ENCODE data around the gene TMEM273.
"Not testable (repeated sequence)": the region's sequence is repeated elsewhere in the genome, so short reads cannot be mapped to it uniquely, and the experiment has no call there.

Gene TMEM273

DNA sequence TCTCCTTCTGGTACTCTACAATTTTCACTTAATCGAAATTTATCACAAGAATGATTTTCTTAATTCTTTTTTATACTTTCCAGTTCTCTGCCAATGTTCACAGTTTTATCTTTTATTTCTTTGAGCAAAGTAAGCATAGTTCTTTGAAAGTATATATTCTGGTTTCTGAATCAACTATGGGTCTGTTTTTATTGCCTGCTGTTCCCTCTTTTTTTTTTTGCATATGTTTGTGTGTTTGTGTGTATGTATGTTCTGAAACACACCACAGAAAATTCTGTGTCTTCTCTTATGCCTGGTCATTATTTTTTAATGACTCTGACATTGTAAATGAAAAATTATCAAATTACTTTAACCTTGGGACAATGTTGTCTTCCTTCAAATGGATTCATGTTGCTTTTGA, 15.9 kb upstream of the TMEM273 start:
- Histone ChIP-seq H3K9me3 (ENCODE audit: low read length) (no peaks in the 10 kb centered on the region), H3K4me3 (ENCODE audit: low read depth in 1 of 2, low read length in 2 of 2) (no peak overlapping the region), H3K27ac (ENCODE audit: low read depth, low read length) (no peak overlapping the region), H3K4me1 (ENCODE audit: insufficient read depth, low read length) (no peaks in the 10 kb centered on the region), H3K36me3 (ENCODE audit: insufficient read depth, low read length) (no peaks in the 10 kb centered on the region), H3K27me3 (ENCODE audit: control insufficient read depth in 1 of 2, insufficient read depth in 2 of 2, low read length in 2 of 2) (no peaks in the 10 kb centered on the region), H3K9ac (ENCODE audit: low read length) (no peak overlapping the region)

DNA sequence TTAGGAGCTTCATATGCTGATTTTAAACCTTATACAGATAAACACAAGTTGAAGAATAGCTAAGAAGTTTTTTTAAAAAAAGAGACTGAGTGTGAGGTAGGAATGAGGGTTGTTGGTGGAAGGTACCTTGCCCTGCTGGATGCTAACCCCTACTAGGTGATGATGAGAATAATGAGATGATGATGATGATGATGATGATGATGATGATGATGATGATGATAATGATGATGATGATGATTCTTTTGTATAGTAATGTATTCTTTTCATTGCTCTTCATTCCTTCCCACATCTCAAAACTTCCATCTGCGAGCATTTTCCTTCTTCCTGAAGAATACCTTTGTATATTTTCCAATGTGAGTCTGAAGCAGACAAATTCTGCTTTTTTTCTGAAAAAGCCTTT, 14.1 kb upstream of the TMEM273 start:
- no peak overlapping the region for H3K9ac ChIP-seq (ENCODE audit: low read length)
- H3K27me3 ChIP-seq (ENCODE audit: control insufficient read depth in 1 of 2, insufficient read depth in 2 of 2, low read length in 2 of 2), result no peaks in the 10 kb centered on the region
- H3K9me3 ChIP-seq (ENCODE audit: low read length), result no peaks in the 10 kb centered on the region
- H3K4me3 ChIP-seq (ENCODE audit: low read depth in 1 of 2, low read length in 2 of 2), result no peak overlapping the region
- no peaks in the 10 kb centered on the region for H3K4me1 ChIP-seq (ENCODE audit: insufficient read depth, low read length)
- no peaks in the 10 kb centered on the region for H3K36me3 ChIP-seq (ENCODE audit: insufficient read depth, low read length)
- H3K27ac ChIP-seq (ENCODE audit: low read depth, low read length), result no peak overlapping the region

DNA sequence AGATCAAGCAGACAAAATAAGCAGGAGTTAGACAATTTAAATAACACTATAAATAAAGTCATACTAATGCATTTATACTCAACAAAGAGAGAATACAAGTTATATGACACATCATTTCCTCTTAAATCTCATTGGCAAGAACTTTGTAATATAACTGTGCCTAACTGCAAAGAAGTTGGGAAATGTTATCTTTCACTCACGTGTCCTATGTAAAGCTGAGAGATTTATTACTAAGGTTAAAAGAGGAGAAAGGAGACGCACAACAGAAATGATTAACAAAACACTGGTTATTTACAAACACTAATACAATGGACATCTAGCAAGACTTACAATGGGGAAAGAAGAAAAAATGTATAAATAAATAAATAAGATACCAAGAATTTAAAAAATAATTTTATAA, 12.7 kb upstream of the TMEM273 start:
- no peaks in the 10 kb centered on the region for H3K27me3 ChIP-seq (ENCODE audit: control insufficient read depth in 1 of 2, insufficient read depth in 2 of 2, low read length in 2 of 2)
- H3K27ac ChIP-seq (ENCODE audit: low read depth, low read length), result no peak overlapping the region
- H3K36me3 ChIP-seq (ENCODE audit: insufficient read depth, low read length), result no peaks in the 10 kb centered on the region
- H3K9ac ChIP-seq (ENCODE audit: low read length), result no peak overlapping the region
- no peaks in the 10 kb centered on the region for H3K9me3 ChIP-seq (ENCODE audit: low read length)
- no peaks in the 10 kb centered on the region for H3K4me1 ChIP-seq (ENCODE audit: insufficient read depth, low read length)
- no peak overlapping the region for H3K4me3 ChIP-seq (ENCODE audit: low read depth in 1 of 2, low read length in 2 of 2)

DNA sequence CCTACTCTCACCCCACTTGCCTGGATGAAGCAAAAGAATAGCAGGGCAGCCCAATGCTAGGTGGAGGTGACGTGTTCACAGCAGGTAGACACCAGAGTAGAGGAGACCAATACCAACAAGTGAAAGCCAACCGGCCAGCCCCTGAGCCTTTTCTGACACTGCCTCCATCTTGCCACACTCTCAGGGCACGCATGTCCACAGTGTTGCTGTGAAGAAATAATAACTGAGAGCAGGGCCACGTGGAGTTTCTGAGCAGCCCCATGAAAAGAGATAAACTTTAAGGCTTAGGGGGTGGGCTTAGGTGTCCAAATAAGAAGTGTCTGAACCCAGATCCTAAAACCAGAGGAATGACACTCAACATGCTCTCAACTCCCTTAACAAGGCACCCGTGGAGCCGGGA, 9.0 kb upstream of the TMEM273 start:
- Histone ChIP-seq H3K27ac (ENCODE audit: low read depth, low read length) (no peak overlapping the region), H3K9ac (ENCODE audit: low read length) (no peak overlapping the region), H3K4me3 (ENCODE audit: low read depth in 1 of 2, low read length in 2 of 2) (no peak overlapping the region), H3K27me3 (ENCODE audit: control insufficient read depth in 1 of 2, insufficient read depth in 2 of 2, low read length in 2 of 2) (no peaks in the 10 kb centered on the region), H3K4me1 (ENCODE audit: insufficient read depth, low read length) (no peaks in the 10 kb centered on the region), H3K9me3 (ENCODE audit: low read length) (no peaks in the 10 kb centered on the region), H3K36me3 (ENCODE audit: insufficient read depth, low read length) (no peaks in the 10 kb centered on the region)

DNA sequence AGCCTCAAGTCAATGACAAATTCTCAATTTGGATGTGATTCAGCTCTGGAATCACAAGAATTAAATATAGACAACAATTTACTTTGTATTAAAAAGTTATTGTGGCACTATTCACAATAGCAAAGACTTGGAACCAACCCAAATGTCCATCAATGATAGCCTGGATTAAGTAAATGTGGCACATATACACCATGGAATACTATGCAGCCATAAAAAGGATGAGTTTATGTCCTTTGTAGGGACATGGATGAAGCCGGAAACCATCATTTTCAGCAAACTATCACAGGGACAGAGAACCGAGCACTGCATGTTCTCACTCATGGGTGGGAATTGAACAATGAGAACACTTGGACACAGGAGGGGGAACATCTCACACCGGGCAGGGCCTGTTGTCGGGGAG, 7.7 kb upstream of the TMEM273 start:
- not testable (repeated sequence) for H3K4me3 ChIP-seq (ENCODE audit: low read depth in 1 of 2, low read length in 2 of 2); H3K9ac ChIP-seq (ENCODE audit: low read length); H3K9me3 ChIP-seq (ENCODE audit: low read length); H3K4me1 ChIP-seq (ENCODE audit: insufficient read depth, low read length); H3K27me3 ChIP-seq (ENCODE audit: control insufficient read depth in 1 of 2, insufficient read depth in 2 of 2, low read length in 2 of 2); H3K36me3 ChIP-seq (ENCODE audit: insufficient read depth, low read length); H3K27ac ChIP-seq (ENCODE audit: low read depth, low read length)

DNA sequence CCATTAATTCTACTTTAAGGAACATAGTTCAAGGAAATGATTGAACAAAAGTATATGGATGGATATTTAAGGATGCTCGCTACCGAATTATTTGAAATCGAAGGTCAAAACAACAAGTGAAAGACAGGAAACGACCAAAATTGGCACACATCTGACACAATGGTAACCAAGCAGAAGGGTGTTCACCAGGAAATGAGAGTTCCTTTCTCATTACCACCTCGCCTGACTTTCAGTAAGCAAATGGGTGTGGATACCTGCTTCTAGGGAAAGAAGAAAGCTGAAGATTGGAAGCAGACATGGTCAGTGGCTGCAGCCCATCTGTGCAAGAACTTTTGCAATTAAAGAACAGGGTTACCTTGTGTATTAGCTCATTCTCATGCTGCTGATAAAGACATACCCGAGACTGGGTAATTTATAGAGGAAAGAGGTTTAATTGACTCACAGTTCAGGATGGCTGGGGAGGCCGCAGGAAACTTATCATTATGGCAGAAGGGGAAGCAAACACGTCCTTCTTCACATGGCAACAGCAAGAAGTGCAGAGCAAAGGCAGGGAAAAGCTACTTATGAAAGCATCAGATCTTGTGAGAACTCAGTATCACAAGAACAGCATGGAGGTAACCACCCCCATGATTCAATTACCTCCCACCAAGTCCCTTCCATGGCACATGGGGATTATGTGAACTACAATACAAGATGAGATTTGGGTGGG, 6.2 kb upstream of the TMEM273 start:
- no peak overlapping the region for H3K27ac ChIP-seq (ENCODE audit: low read depth, low read length)

DNA sequence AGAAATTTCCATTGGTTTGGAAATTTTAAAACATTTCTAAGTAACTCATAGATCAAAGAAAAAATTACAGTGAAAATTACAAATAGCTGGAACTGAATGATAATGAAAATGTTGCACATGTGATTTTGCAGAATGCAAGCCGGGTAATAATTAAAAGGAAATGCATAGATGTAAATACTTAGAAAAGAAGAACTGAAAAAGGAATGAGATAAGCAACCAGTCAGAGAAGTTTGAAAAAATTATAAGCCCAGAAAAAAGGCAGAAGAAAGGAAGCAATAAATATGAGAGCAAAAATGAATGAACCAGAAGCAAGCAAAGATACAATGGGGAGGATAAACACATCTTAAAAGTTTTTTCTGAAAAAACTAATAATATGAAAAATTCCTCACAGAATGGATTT, 3.2 kb upstream of the TMEM273 start:
- no peaks in the 10 kb centered on the region for H3K36me3 ChIP-seq (ENCODE audit: insufficient read depth, low read length)
- no peak overlapping the region for H3K4me3 ChIP-seq (ENCODE audit: low read depth in 1 of 2, low read length in 2 of 2)
- H3K9me3 ChIP-seq (ENCODE audit: low read length), result no peaks in the 10 kb centered on the region
- H3K27ac ChIP-seq (ENCODE audit: low read depth, low read length), result no peak overlapping the region
- no peaks in the 10 kb centered on the region for H3K27me3 ChIP-seq (ENCODE audit: control insufficient read depth in 1 of 2, insufficient read depth in 2 of 2, low read length in 2 of 2)
- peaks cover 16% of the 10 kb centered on the region for H3K4me1 ChIP-seq (ENCODE audit: insufficient read depth, low read length)
- H3K9ac ChIP-seq (ENCODE audit: low read length), result no peak overlapping the region

More for the DNA sequence above, 6.2 kb upstream of the TMEM273 start:
- H3K4me3 ChIP-seq (ENCODE audit: low read depth in 1 of 2, low read length in 2 of 2), result no peak overlapping the region
- no peaks in the 10 kb centered on the region for H3K9me3 ChIP-seq (ENCODE audit: low read length)
- H3K4me1 ChIP-seq (ENCODE audit: insufficient read depth, low read length), result peaks cover 1% of the 10 kb centered on the region
- no peaks in the 10 kb centered on the region for H3K36me3 ChIP-seq (ENCODE audit: insufficient read depth, low read length)
- H3K9ac ChIP-seq (ENCODE audit: low read length), result no peak overlapping the region
- no peaks in the 10 kb centered on the region for H3K27me3 ChIP-seq (ENCODE audit: control insufficient read depth in 1 of 2, insufficient read depth in 2 of 2, low read length in 2 of 2)

DNA sequence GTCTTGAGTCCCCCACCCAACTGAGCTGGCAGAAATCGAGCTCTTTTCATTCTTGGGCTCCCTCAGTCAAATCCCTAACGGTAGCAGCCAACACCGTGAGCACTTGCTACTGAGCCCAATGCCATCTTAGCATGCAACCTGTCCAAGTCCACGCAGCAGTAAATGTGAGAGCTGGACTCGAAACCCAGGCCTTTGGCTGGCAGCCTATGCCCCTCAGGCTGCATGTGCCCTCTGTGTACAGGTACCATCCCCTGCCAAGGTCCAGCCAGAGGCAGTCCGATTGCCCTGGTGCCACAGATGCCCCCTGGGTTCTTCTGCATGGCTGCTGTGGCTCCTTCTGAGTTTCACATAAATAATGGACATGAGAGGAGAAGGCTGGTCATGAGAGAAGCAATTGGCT, 1.2 kb upstream of the TMEM273 start:
- H3K9me3 ChIP-seq (ENCODE audit: low read length), result no peaks in the 10 kb centered on the region
- no peak overlapping the region for H3K4me3 ChIP-seq (ENCODE audit: low read depth in 1 of 2, low read length in 2 of 2)
- no peaks in the 10 kb centered on the region for H3K27me3 ChIP-seq (ENCODE audit: control insufficient read depth in 1 of 2, insufficient read depth in 2 of 2, low read length in 2 of 2)
- H3K36me3 ChIP-seq (ENCODE audit: insufficient read depth, low read length), result no peaks in the 10 kb centered on the region
- H3K9ac ChIP-seq (ENCODE audit: low read length), result no peak overlapping the region
- peaks cover 16% of the 10 kb centered on the region for H3K4me1 ChIP-seq (ENCODE audit: insufficient read depth, low read length)
- H3K27ac ChIP-seq (ENCODE audit: low read depth, low read length), result no peak overlapping the region

DNA sequence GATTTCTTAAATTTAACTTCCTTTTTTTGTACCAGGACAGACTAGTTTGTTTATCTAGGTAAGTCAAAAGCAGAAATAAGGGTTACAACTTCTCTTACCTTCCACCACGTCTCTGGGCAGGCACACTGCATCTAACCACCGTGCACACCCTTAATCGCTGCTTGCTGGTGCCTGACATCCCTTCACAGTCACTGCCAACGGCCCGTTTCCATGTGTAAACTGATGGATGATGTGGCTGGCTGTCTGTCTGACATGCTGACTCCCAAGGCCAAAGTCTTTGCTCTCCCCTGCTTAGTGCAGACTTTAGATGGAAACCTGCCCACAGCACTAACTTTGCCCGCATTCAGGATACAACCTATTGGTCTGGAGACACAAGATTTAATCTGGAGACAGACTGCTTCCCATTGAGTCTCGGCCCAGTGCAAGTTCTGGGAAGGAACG, 1.1 kb downstream of the TMEM273 start:
- Histone ChIP-seq H3K4me3 (ENCODE audit: low read depth in 1 of 2, low read length in 2 of 2) (peak overlapping the region in 1 of 2 donors; percentile 4), H3K9me3 (ENCODE audit: low read length) (no peaks in the 10 kb centered on the region), H3K27ac (ENCODE audit: low read depth, low read length) (no peak overlapping the region), H3K4me1 (ENCODE audit: insufficient read depth, low read length) (peaks cover 16% of the 10 kb centered on the region), H3K27me3 (ENCODE audit: control insufficient read depth in 1 of 2, insufficient read depth in 2 of 2, low read length in 2 of 2) (no peaks in the 10 kb centered on the region), H3K36me3 (ENCODE audit: insufficient read depth, low read length) (no peaks in the 10 kb centered on the region), H3K9ac (ENCODE audit: low read length) (no peak overlapping the region)

DNA sequence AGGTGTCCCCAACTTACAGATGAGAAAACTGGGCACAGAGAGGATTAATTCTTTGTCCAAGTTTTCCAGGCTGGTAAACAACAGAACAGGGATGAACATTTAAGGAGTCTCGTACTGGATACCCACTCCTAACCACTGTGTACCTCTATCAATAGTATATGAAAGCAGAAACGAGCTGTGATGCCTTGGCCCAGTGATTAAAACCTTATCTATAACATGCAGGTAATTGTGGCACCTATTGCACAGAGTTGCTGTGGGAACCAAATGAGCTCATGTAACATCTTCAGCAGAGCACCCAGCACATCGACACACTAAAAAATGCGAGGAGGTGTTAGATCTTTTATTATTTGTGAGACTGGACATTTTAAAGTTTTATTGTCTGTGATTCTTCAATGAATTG, 1.6 kb downstream of the TMEM273 start:
- Histone ChIP-seq H3K36me3 (ENCODE audit: insufficient read depth, low read length) (no peaks in the 10 kb centered on the region), H3K9ac (ENCODE audit: low read length) (no peak overlapping the region), H3K4me3 (ENCODE audit: low read depth in 1 of 2, low read length in 2 of 2) (peak overlapping the region in 1 of 2 donors; percentile 4), H3K27ac (ENCODE audit: low read depth, low read length) (peak overlapping the region; percentile 7), H3K9me3 (ENCODE audit: low read length) (no peaks in the 10 kb centered on the region), H3K27me3 (ENCODE audit: control insufficient read depth in 1 of 2, insufficient read depth in 2 of 2, low read length in 2 of 2) (no peaks in the 10 kb centered on the region), H3K4me1 (ENCODE audit: insufficient read depth, low read length) (peaks cover 16% of the 10 kb centered on the region)

DNA sequence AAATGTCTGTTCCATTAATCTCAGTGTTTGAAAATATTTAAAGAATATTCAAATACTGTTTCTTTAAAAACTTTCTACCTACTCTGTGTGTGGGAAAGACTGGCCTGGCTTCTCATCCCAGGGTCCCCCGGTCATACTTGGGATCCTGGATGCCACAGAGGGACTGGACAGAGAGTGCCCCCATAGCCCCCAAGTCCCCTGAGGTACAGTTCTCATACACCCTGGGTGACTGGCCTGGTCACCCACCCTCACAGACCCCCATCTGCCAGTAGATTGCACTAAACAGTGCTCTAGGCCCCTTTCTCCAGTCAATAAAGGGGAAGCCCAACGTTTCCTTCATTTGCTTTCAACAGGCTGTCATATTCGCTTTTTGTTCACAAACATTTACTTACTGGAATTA, 3.0 kb downstream of the TMEM273 start:
- Histone ChIP-seq H3K9me3 (ENCODE audit: low read length) (no peaks in the 10 kb centered on the region), H3K4me1 (ENCODE audit: insufficient read depth, low read length) (peaks cover 16% of the 10 kb centered on the region), H3K4me3 (ENCODE audit: low read depth in 1 of 2, low read length in 2 of 2) (no peak overlapping the region), H3K27me3 (ENCODE audit: control insufficient read depth in 1 of 2, insufficient read depth in 2 of 2, low read length in 2 of 2) (no peaks in the 10 kb centered on the region), H3K27ac (ENCODE audit: low read depth, low read length) (no peak overlapping the region), H3K36me3 (ENCODE audit: insufficient read depth, low read length) (no peaks in the 10 kb centered on the region), H3K9ac (ENCODE audit: low read length) (no peak overlapping the region)

DNA sequence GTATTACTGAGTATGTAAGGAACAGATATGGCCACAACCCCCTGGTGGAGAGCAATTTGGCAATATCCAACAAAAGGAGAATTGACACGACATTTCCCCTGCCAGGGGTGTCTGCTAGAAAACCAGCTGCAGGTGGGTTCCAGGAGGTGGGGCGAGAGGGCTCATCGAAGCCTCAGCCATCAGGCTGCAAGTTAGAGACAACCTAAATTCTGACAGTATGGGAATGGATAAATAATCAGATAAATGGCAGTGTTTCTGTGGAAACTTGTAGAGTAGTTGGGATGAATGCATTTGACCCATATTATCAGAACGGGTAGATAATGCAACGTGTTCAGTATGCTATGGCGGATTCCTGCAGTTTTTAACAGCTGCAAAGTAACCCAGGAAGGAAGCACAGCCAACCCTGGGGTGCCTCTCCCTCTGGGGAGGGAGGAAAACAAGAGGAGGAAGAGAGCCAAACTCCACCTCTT, 3.5 kb downstream of the TMEM273 start:
- Histone ChIP-seq H3K9ac (ENCODE audit: low read length) (no peak overlapping the region), H3K4me1 (ENCODE audit: insufficient read depth, low read length) (peaks cover 16% of the 10 kb centered on the region), H3K36me3 (ENCODE audit: insufficient read depth, low read length) (no peaks in the 10 kb centered on the region), H3K27ac (ENCODE audit: low read depth, low read length) (no peak overlapping the region), H3K4me3 (ENCODE audit: low read depth in 1 of 2, low read length in 2 of 2) (no peak overlapping the region), H3K27me3 (ENCODE audit: control insufficient read depth in 1 of 2, insufficient read depth in 2 of 2, low read length in 2 of 2) (no peaks in the 10 kb centered on the region), H3K9me3 (ENCODE audit: low read length) (no peaks in the 10 kb centered on the region)
